ENCODE measurements around the gene TATDN2.
"Not testable (repeated sequence)": the region's sequence is repeated elsewhere in the genome, so short reads cannot be mapped to it uniquely, and the experiment has no call there.

Gene TATDN2

GRCh38 chr3:10272476-10272875 is 24.2 kb downstream of the TATDN2 start:
- not testable (repeated sequence) for DNase-seq

- DNase-seq = no peak
These were observed 24.7 kb downstream of the TATDN2 start for GRCh38 chr3:10272977-10273376.

GRCh38 chr3:10273702-10274305 is 25.5 kb downstream of the TATDN2 start:
- no peak for DNase-seq

- no peak for DNase-seq
These were observed 26.3 kb downstream of the TATDN2 start for GRCh38 chr3:10274601-10275000.

- DNase-seq = no peak
These were observed 28.9 kb downstream of the TATDN2 start for GRCh38 chr3:10277115-10277625.

- DNase-seq = no peak
These were observed 30.2 kb downstream of the TATDN2 start for GRCh38 chr3:10278501-10278900.

- no peak for DNase-seq
These were observed 31.3 kb downstream of the TATDN2 start for GRCh38 chr3:10279384-10280176.

GRCh38 chr3:10280177-10280529 is 31.9 kb downstream of the TATDN2 start:
- DNase-seq = no peak

- DNase-seq = no peak
These were observed 32.3 kb downstream of the TATDN2 start for GRCh38 chr3:10280571-10280970.

GRCh38 chr3:10281951-10282350 is 33.7 kb downstream of the TATDN2 start:
- no peak for DNase-seq

- DNase-seq = no peak
These were observed 35.4 kb downstream of the TATDN2 start for GRCh38 chr3:10283638-10284037.

GRCh38 chr3:10284496-10284895 is 36.2 kb downstream of the TATDN2 start:
- peak; percentile 19 for DNase-seq

- no peak for DNase-seq
These were observed 37.2 kb downstream of the TATDN2 start for GRCh38 chr3:10285272-10286132.

GRCh38 chr3:10286133-10286524 is 37.9 kb downstream of the TATDN2 start:
- no peak for DNase-seq

GRCh38 chr3:10286596-10287295 is 38.5 kb downstream of the TATDN2 start:
- no peak for DNase-seq

GRCh38 chr3:10287936-10288574 is 39.8 kb downstream of the TATDN2 start:
- no peak for DNase-seq

- no peak for DNase-seq
These were observed 40.3 kb downstream of the TATDN2 start for GRCh38 chr3:10288575-10288960.

- no peak for DNase-seq
These were observed 40.8 kb downstream of the TATDN2 start for GRCh38 chr3:10289077-10289476.

- DNase-seq = no peak
These were observed 41.6 kb downstream of the TATDN2 start for GRCh38 chr3:10289787-10290355.

GRCh38 chr3:10290481-10291176 is 42.4 kb downstream of the TATDN2 start:
- DNase-seq = no peak

GRCh38 chr3:10291641-10292040 is 43.4 kb downstream of the TATDN2 start:
- no peak for DNase-seq

Data from activated effector memory CD4-positive, alpha-beta T cell treated with Interleukin-2 at 50 U/mL for 16 hours (primary cell).